ENCODE results near the gene C4BPB.
A peak's percentile ranks its signal among the peaks of the same experiment; 100 is the strongest.

C4BPB gene

GRCh38 chr1:207060596-207060995 lies 28.1 kb upstream of the C4BPB start:
- DNase-seq: no peak

DNA sequence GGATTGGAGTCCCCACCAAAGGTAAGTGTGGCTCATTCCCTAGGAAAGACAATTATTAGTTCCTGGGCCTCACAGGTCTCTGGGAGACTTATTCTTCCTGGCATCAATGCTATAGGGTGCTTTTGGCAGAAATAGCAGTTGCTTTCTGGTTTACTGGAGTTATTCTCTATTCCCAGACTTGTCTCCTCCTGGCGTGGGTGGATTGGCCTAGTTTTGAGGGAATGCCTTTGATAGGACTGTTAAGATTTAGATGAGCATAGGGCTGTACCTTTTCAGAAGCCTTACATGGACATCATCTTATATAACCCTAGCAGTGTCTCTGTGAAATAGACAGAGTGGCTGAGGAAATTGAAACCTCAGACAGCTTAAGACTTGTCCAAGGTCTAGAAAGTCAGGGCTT lies 26.6 kb upstream of the C4BPB start:
- DNase-seq: no peak

GRCh38 chr1:207063014-207063413 lies 25.6 kb upstream of the C4BPB start:
- no peak for DNase-seq

GRCh38 chr1:207064561-207064960 lies 24.1 kb upstream of the C4BPB start:
- DNase-seq: no peak

GRCh38 chr1:207067185-207067584 lies 21.5 kb upstream of the C4BPB start:
- DNase-seq: no peak

- no peak for DNase-seq
Observed at GRCh38 chr1:207067665-207068064, 21.0 kb upstream of the C4BPB start.

GRCh38 chr1:207069061-207069460 lies 19.6 kb upstream of the C4BPB start:
- peak; percentile 39 for DNase-seq

DNA sequence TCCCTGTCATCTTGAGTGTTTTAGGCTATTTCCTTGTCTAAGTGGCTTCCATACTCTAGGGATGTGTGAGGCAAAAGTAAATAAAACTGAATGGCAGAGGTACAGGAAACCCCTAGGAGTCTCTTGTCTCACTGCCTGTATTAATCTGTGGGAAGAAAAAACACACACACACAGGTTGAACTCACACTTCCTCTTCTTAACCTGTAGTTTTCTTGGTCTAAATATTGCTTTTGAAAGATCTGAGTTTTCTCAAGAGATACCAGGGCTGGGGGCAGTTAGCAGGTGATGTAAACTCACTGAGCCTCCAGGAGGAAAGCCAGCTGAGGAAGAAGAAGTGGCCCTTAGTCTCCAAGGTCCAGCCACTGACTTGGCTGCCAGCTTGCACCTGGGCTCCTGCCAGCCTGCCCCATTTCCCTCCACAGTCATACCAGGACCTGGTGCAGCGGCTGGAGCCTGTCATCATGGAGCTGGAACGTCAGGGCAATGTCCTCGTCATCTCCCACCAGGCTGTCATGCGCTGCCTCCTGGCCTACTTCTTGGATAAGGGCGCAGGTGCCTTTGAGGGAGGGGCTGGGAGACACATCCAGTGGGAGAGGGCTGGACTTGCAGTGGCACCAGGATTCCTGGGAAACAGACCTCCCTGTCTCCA lies 18.7 kb upstream of the C4BPB start:
- no peak for DNase-seq

DNA sequence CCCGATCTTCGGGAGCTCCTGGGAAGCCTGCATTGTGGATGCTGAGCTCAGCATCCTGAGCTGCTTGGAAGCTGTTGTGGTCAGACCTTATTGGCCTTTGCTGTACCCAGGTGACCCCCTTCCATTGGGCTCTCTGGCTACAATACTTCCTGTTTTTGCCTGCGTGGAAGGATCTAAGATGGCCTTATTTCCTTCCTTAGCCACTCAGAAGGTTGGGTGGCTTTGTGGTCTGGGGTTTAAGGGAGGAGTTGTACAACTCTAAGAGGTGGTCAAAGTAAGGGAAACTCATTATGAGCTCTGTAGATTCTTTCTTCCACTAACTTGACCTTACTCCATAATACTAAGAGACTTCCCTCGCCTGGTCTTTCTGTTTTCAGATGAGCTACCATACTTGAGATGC lies 17.8 kb upstream of the C4BPB start:
- DNase-seq: no peak

- DNase-seq: no peak
Observed at GRCh38 chr1:207071426-207071825, 17.2 kb upstream of the C4BPB start.

DNA sequence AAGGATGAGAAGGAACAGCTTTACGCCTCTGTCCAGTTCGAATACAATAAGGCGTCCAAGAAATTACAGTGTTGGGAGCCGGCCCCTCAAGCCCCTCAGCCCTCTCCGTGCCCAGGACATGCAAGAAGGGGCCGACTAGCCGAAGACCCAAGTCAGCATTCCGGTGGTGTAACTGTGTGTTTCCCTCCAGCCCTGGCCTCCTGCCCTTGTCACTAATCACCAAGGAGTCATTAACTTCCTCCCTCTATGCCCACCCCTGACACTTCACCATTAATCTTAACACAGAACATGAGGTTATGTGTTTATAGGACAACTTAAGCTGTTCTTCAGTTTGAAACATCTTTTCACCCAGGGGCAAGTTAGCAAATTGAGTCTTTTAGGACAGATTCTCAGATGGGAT lies 16.4 kb upstream of the C4BPB start:
- no peak for DNase-seq

DNA sequence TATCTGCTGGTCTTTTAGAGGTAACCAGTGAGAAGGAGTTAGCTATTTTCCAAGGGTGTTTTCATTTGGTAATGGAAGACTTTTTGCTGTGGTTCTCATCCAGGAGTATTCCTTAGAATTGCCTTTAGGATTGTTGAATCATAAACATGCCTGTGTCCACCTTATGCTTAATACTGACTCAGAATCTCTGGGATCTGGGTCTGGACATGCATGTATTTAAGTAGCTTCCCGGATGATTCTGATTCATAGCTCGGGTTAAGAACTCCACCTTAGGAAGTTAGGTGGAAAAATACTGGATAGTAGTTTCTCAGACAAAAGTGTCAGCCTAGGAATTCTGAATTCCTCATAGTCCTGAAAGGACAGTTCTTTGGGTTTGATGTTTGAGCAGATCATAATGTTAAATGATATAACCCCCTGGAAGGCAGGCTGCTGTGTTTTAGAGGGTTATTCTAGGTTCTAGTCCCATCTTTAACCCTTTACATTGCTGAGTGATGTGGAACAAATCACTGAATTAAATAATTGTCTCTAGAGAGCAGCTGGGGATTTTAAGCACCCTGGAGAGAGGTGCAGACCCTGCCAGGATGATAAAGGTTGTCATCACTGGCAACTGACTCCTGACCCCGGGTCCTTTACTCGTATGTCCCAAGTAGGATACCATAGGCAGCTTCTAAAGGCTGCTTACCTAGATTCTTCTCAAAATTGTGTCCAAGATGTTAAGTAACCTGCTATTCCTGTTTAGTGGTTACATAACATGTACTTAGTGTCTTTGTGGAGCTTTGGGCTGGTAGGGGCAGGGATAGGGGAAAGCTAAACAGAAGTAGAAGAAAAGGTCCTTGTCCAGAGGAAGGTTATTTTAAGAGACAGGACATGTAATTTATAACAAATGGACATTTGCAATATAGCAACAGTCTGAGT lies 14.5 kb upstream of the C4BPB start:
- DNase-seq: no peak

- DNase-seq: no peak
Observed at GRCh38 chr1:207076181-207076955, 12.3 kb upstream of the C4BPB start.

DNA sequence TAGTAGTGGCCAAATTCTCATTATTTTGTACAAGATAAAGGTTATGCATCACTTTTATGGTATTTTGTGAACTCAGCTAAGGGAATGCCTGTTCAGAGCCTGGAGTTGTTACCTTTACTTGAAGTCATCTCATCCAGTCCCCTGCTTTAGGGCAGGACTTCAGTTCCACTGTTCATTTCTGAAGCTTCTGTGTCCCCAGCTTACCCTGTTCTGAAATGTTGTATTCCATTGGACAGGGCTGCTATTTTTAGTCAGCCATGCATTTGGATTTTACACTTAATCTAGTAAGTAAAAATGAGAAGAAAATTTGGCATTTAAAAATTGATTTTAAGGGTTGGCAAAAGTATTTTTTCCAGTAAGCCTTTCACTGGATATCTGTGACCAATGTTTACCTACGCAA lies 11.6 kb upstream of the C4BPB start:
- no peak for DNase-seq

DNA sequence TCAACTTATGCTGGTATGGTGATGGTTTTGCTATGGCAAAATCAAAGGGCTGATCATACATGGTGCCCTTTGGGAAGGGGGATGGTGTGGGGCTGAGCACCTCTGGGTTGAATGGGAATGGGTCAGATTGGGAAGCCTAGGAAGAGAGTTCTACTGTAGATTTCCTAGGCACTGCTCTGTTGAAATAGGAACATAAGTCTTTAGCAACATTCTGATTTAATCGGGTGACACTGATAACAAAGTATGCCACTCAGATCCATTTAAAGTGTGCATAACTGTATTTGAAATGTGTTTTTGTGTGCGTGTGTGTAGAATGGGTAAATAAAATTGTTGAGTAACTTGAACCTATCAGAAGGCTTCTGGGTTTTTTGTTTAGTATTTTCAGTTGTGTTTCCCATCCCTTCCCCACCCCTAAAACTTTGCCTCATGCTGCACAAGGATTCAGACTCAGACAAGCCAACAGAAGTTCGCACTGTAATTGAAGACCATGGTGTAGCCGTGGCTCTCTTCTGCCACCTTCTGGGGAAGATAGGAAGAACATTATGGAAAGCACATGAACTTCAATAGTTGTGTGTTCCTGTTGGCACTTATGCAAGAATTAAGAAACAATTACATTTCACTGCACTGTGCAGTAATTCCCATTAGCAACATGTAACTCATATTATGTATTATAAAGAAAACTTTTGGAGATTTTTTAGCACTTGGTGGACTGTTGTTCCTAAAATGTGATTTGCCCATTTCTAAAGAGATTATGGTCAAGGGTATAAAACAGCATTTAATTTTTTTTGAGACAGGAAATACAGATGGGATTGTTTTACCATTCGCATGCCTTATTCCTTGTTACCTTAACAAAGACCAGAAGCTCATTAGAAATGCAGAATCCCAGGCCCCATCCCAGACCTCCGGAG lies 10.9 kb upstream of the C4BPB start:
- DNase-seq: peak; percentile 81

DNA sequence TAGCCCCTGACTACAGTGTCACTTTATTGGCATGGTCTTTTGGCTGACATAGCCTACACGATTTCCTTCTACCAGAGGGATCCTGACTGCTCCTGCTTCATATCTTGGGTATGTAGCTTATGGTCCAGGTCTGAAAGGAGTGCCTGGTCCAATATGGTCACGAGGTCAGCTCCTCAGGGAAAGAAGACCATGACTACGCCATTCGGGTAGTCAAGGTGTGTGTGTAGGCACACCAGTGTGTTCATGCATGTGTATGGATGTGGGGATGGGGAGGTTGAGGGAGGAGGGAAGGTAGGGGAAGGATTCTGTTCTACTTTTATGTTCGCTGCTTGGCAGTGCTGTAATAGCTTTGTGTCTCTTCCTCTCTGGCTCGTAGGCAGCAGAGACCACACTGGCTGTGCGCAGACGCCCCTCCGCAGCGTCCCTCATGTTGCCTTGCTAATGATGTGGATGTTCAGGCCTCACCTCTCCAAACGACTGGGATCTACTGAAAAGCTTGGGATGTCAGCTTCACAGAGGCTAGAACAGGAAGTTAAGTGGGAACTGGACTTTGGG lies 10.0 kb upstream of the C4BPB start:
- no peak for DNase-seq

GRCh38 chr1:207079706-207080241 lies 8.9 kb upstream of the C4BPB start:
- DNase-seq: no peak

DNA sequence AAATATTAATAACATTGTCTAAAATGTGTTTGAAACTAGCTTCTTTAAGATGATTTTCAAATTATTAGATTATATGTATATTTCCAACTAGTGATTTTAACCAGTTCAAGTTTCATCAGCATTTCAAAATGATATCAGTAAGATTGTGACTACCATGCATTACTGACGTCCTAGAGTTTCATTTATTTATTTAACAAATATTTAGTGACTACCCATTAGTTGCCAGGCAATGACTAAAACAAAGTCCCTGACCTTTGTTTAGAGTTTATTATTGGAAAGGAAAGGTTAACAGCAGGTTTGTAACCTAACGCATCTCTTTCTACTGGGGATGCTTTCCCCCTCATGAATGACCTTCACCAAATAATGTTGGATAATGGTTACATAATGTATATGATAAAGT lies 7.6 kb upstream of the C4BPB start:
- no peak for DNase-seq

GRCh38 chr1:207081806-207082205 lies 6.9 kb upstream of the C4BPB start:
- no peak for DNase-seq

- DNase-seq: no peak
Observed at GRCh38 chr1:207084232-207084631, 4.4 kb upstream of the C4BPB start.

DNA sequence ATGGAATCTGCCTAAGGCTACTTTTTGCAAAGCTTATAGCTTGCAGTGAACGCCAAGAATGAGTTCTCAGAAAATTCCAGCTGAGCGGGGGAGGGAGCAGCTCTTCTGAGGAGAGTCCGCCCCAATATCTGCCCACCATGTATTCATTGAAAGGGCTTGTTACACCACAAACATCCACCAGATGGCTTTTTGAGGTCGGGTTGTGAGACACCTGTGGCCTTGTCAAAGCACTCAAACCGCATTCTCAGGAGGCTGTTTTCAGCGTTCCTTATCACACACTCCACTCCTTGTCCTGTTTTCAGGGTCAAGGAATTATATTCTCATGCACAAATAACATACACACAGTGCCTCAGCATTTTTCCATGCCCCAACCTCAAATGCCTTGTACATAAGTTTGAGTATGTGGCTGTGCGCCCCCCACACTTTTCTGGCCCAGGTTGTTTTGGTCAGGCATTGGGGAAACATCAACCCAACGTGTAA lies 3.9 kb upstream of the C4BPB start:
- peak; percentile 56 for DNase-seq

GRCh38 chr1:207085887-207086286 lies 2.8 kb upstream of the C4BPB start:
- no peak for DNase-seq

Measured in inflammatory macrophage treated with lipopolysaccharide for 4 hours (primary cell).